ENCODE data around the gene YJU2.
"Not testable (repeated sequence)": the region's sequence is repeated elsewhere in the genome, so short reads cannot be mapped to it uniquely, and the experiment has no call there.

Gene YJU2

DNA sequence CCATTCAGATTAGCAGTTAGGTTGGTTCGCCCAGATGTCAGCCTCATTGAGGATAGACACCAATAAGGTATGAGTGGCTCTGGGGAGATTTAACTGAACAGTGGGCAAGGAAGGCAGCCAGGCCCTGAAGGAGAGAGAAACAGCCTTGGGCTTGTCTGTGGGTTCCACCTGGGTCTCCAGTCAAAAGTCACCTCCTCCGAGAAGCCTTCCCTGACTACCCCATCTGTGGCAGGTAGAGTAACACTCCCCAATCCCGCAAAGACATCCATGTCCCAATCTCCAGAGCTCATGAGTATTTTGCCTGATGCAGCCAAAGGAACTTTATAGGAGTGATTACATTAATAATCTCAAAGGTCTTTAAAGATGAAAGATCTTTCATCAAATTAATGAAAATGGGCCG, 8.0 kb upstream of the YJU2 start:
- no peak for DNase-seq (ENCODE audit: extremely low read depth, low read depth)
- TF ChIP-seq, protein P1, sequence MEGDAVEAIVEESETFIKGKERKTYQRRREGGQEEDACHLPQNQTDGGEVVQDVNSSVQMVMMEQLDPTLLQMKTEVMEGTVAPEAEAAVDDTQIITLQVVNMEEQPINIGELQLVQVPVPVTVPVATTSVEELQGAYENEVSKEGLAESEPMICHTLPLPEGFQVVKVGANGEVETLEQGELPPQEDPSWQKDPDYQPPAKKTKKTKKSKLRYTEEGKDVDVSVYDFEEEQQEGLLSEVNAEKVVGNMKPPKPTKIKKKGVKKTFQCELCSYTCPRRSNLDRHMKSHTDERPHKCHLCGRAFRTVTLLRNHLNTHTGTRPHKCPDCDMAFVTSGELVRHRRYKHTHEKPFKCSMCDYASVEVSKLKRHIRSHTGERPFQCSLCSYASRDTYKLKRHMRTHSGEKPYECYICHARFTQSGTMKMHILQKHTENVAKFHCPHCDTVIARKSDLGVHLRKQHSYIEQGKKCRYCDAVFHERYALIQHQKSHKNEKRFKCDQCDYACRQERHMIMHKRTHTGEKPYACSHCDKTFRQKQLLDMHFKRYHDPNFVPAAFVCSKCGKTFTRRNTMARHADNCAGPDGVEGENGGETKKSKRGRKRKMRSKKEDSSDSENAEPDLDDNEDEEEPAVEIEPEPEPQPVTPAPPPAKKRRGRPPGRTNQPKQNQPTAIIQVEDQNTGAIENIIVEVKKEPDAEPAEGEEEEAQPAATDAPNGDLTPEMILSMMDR (IDR thresholded peaks at IDR 0.05; ENCODE audit: low read depth, low read length) = no peak

DNA sequence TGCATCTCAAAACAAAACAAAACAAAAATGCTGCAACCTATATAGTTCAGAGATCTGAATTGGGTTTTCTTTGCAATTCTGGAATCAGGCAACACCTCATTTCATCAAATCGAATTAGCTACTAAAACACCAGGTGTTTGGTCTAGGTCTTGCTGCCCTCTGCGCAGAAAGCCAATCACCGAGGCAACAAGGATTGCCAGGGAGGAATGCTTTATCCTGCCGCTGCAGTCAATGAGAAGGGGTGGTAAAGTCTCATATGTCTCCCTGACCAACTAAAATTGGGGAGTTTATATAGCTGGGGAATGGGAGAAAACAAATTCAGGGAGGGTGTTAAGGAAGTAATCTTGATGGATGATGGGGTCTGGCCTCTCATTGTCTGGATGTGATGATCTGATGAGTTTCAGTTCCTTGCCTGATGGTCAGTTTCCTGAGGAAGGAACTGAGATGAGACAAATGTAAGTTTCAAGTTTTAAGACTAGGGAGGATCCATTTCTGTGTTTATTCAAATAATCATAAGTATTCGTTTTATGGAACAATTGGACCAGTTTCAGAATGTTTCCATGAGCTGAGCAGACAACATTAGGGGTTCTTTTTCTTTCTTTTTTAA, 5.0 kb upstream of the YJU2 start:
- TF ChIP-seq, protein P1 (IDR thresholded peaks at IDR 0.05; ENCODE audit: low read depth, low read length) = no peak
- no peak for DNase-seq (ENCODE audit: extremely low read depth, low read depth)

- not testable (repeated sequence) for DNase-seq (ENCODE audit: extremely low read depth, low read depth)
These were observed 942 bp upstream of the YJU2 start for GRCh38 chr19:4245938-4246337.

DNA sequence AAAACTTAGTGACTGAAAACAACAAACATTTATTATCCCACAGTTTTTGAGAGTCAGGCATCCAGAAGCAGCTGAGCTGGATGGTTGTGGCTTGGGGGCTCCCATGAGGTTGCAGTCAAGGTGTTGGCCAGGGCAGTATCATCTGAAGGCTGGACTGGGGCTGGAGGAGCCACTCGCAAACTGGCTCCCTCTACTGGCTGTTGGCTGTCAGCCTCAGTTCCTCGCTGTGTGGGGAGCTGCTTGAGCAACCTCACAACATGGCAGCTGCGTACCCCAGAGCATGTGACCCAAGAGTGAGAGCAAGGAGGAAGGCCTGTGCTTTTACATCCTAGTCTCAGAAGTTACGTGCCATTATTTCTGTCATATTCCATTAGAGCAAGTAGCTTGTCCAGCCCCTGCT, 9.7 kb downstream of the YJU2 start:
- TF ChIP-seq, protein P1 (IDR thresholded peaks at IDR 0.05; ENCODE audit: low read depth, low read length) = no peak
- DNase-seq (ENCODE audit: extremely low read depth, low read depth) = no peak

DNA sequence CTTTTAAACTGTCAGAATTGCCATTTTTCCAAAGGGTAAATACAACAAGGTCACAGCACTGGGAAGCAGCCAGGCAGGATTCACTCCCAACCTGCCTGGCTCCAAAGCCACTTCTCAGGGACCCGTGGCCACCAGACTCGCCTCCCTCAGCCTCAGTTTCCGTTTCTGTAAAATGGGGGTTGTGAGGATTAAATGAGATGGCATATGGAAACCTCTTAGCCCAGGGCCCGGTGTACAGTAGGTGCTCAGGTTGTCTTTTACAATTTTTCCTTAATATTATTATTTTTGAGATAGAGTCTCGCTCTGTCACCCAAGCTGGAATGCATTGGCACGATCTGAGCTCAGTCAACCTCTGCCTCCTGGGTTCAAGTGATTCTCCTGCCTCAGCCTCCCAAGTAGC, 10.1 kb downstream of the YJU2 start:
- DNase-seq (ENCODE audit: extremely low read depth, low read depth) = no peak
- TF ChIP-seq, protein P1 (IDR thresholded peaks at IDR 0.05; ENCODE audit: low read depth, low read length) = no peak

- no peak for DNase-seq (ENCODE audit: extremely low read depth, low read depth)
- TF ChIP-seq, protein P1 (IDR thresholded peaks at IDR 0.05; ENCODE audit: low read depth, low read length) = no peak
These were observed 11.3 kb downstream of the YJU2 start for GRCh38 chr19:4258181-4258580.

DNA sequence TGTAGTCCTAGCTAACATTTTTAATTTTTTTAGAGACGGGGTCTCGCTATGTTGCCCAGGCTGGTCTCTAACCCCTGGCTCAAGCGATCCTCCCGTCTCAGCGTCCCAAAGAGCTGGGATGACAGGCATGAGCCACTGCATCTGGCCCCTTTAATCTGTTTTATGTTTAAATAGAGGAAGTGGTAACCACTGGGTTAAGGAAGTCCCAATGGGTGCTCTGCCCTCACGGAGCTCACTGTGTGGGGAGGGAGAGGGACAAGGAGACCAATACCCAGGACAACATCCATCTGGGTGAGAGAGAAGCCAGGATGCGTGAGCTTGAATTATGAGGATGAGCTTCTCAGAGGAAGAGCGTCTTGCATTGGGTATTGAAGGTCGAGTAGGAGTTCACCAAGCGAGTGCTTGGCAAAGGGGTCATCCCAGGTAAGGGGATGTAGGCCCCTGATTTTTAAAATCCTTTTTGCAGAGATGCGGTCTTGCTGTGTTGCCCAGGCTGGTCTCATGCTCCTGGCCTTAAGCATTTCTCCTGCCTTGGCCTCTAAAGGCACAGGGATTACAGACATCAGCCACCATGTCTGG, 13.8 kb downstream of the YJU2 start:
- no peak for DNase-seq (ENCODE audit: extremely low read depth, low read depth)
- TF ChIP-seq, protein P1 (IDR thresholded peaks at IDR 0.05; ENCODE audit: low read depth, low read length) = no peak

GRCh38 chr19:4264812-4265211, 17.9 kb downstream of the YJU2 start:
- TF ChIP-seq, protein P1 (IDR thresholded peaks at IDR 0.05; ENCODE audit: low read depth, low read length) = no peak
- no peak for DNase-seq (ENCODE audit: extremely low read depth, low read depth)

All from AG09319 (cell line).